Neuronal stem cell (in vitro differentiated cells): Measurements from ENCODE around the gene CTF1.

Experiments
- DNase-seq: peaks from one replicate; pipeline ENCODE4 v3.0.0-alpha.2; 2013; ENCODE audit warnings: low spot score
- H2AFZ ChIP-seq: one replicate; pipeline ENCODE4 v1.6.1; 2013; ENCODE audit warnings: mild to moderate bottlenecking, low read length, inconsistent platforms
- H2AK5ac ChIP-seq: 2 replicates; pipeline ENCODE4 v1.6.1; 2013; ENCODE audit warnings: low read depth, mild to moderate bottlenecking, inconsistent platforms, low read length, moderate library complexity, mixed read lengths
- H2BK120ac ChIP-seq: 2 replicates; pipeline ENCODE4 v1.6.1; 2013; ENCODE audit warnings: low read depth, mild to moderate bottlenecking, inconsistent platforms, low read length, moderate library complexity, mixed read lengths
- H2BK12ac ChIP-seq: one replicate; pipeline ENCODE4 v1.6.1; 2013; ENCODE audit warnings: low read length, inconsistent platforms
- H2BK15ac ChIP-seq: 2 replicates; pipeline ENCODE4 v1.6.1; 2013; ENCODE audit warnings: mild to moderate bottlenecking, low read length, inconsistent platforms, mixed read lengths
- H2BK5ac ChIP-seq: one replicate; pipeline ENCODE4 v1.6.1; 2013; ENCODE audit warnings: inconsistent platforms, mild to moderate bottlenecking, low read length, moderate library complexity
- H3K14ac ChIP-seq: one replicate; pipeline ENCODE4 v1.6.1; 2013; ENCODE audit warnings: low read length, inconsistent platforms
- H3K18ac ChIP-seq: 2 replicates; pipeline ENCODE4 v1.6.1; 2013; ENCODE audit warnings: low read length, inconsistent platforms
- H3K23ac ChIP-seq: 2 replicates; pipeline ENCODE4 v1.6.1; 2013; ENCODE audit warnings: low read depth, mild to moderate bottlenecking, mixed read lengths, low read length, inconsistent platforms; ENCODE audit not compliant: poor library complexity
- H3K27ac ChIP-seq: replicated peaks from 3 replicates; pipeline ENCODE4 v1.5.1; 2013; ENCODE audit warnings: low read length, inconsistent platforms
- H3K27me3 ChIP-seq, 3 experiments: 2 replicates each; pipeline ENCODE4 v1.6.1; 2013; ENCODE audit warnings: low read length in 3 of 3, mild to moderate bottlenecking in 2 of 3, inconsistent platforms in 1 of 3, low read depth in 1 of 3, mixed read lengths in 1 of 3, moderate library complexity in 1 of 3; ENCODE audit not compliant: control insufficient read depth in 3 of 3, insufficient read depth in 3 of 3
- H3K36me3 ChIP-seq, 2 donors: replicated peaks in 1 of 2; 2 replicates each; pipeline ENCODE4 v1.6.1; 2013; ENCODE audit warnings: low read length in 2 of 2; ENCODE audit not compliant: control insufficient read depth in 2 of 2, insufficient read depth in 2 of 2
- H3K4ac ChIP-seq: 2 replicates; pipeline ENCODE4 v1.6.1; 2013; ENCODE audit warnings: inconsistent platforms, mild to moderate bottlenecking, low read length, moderate library complexity
- H3K4me1 ChIP-seq, 2 donors: 1 replicate in 1 of 2; 2 replicates in 1 of 2; pipeline ENCODE4 v1.6.1; 2013; ENCODE audit warnings: low read length in 2 of 2, low read depth in 1 of 2; ENCODE audit not compliant: control insufficient read depth in 2 of 2, insufficient read depth in 1 of 2
- H3K4me2 ChIP-seq: one replicate; pipeline ENCODE4 v1.6.1; 2013; ENCODE audit warnings: mild to moderate bottlenecking, low read length, inconsistent platforms; ENCODE audit not compliant: insufficient read depth, poor library complexity, severe bottlenecking
- H3K4me3 ChIP-seq, 2 donors: 2 replicates each; pipeline ENCODE4 v1.5.1; 2013; ENCODE audit warnings: low read length in 2 of 2, mild to moderate bottlenecking in 2 of 2, inconsistent platforms in 1 of 2, moderate library complexity in 1 of 2
- H3K79me1 ChIP-seq: one replicate; pipeline ENCODE4 v1.6.1; 2013; ENCODE audit warnings: low read depth, mild to moderate bottlenecking, inconsistent platforms, low read length, moderate library complexity
- H3K9ac ChIP-seq: one replicate; pipeline ENCODE4 v1.6.1; 2013; ENCODE audit warnings: mild to moderate bottlenecking, low read depth, low read length, inconsistent platforms; ENCODE audit not compliant: poor library complexity
- H3K9me3 ChIP-seq, 2 donors: replicated peaks in 1 of 2; 2 replicates each; pipeline versions ENCODE3 to v1.6.1; 2013; ENCODE audit warnings: low read length in 2 of 2, mild to moderate bottlenecking in 2 of 2, inconsistent platforms in 1 of 2, low read depth in 1 of 2, mixed read lengths in 1 of 2, moderate library complexity in 1 of 2; ENCODE audit not compliant: control insufficient read depth in 2 of 2, insufficient read depth in 1 of 2
- H4K8ac ChIP-seq: one replicate; pipeline ENCODE4 v1.6.1; 2013; ENCODE audit warnings: low read depth, mild to moderate bottlenecking, inconsistent platforms, low read length, moderate library complexity
- H4K91ac ChIP-seq: one replicate; pipeline ENCODE4 v1.6.1; 2013; ENCODE audit warnings: low read length, low read depth, mild to moderate bottlenecking, inconsistent platforms; ENCODE audit not compliant: poor library complexity
- WGBS, 2 donors: extraction: QIAGEN DNeasy Blood & Tissue Kit; methylation state at CpG; one replicate each; pipeline ENCODE4 v1.1.7; 2013; ENCODE audit warnings: missing lambda C conversion rate in 2 of 2, mixed read lengths in 1 of 2; ENCODE audit not compliant: insufficient read length in 2 of 2, insufficient replicate concordance in 1 of 2; ENCODE audit errors: extremely low coverage in 2 of 2; 5-methylcytosine and 5-hydroxymethylcytosine counted together

CTF1 gene

GRCh38 chr16:30914830-30915229 is 18.4 kb downstream of the CTF1 start:
- no peaks in the 10 kb centered on the region for H3K79me1 ChIP-seq
- peaks cover 4 to 19% of the 10 kb centered on the region in 2 donors for H3K4me1 ChIP-seq
- no peak for DNase-seq
- H3K4me3 ChIP-seq: no peak overlapping the region
- no peak overlapping the region for H2BK5ac ChIP-seq
- H4K8ac ChIP-seq: no peak overlapping the region
- H3K27ac ChIP-seq: no peak overlapping the region
- H2BK120ac ChIP-seq: peak overlapping the region; percentile 35
- no peak overlapping the region for H3K23ac ChIP-seq
- H3K36me3 ChIP-seq: no peaks in the 10 kb centered on the region
- H2AFZ ChIP-seq: no peak overlapping the region
- H3K18ac ChIP-seq: peak overlapping the region; percentile 57
- no peaks in the 10 kb centered on the region for H3K27me3 ChIP-seq
- no CpG with 5 or more reads among the region's 3 CpGs for WGBS, 2 donors
- no peak overlapping the region for H3K9ac ChIP-seq
- no peak overlapping the region for H3K4me2 ChIP-seq
- H2BK15ac ChIP-seq: peak overlapping the region; percentile 83
- H2AK5ac ChIP-seq: peak overlapping the region; percentile 99
- no peak overlapping the region for H3K4ac ChIP-seq
- peak overlapping the region; percentile 98 for H2BK12ac ChIP-seq
- no peak overlapping the region for H3K14ac ChIP-seq
- no peak overlapping the region for H4K91ac ChIP-seq
- H3K9me3 ChIP-seq: no peaks in the 10 kb centered on the region

GRCh38 chr16:30918614-30919013 is 22.2 kb downstream of the CTF1 start:
- H3K36me3 ChIP-seq: no peaks in the 10 kb centered on the region
- H2AFZ ChIP-seq: no peak overlapping the region
- no peak overlapping the region for H2BK5ac ChIP-seq
- H2BK120ac ChIP-seq: peak overlapping the region; percentile 65
- H3K27me3 ChIP-seq: no peaks in the 10 kb centered on the region
- peak overlapping the region; percentile 46 for H2AK5ac ChIP-seq
- peaks cover 2 to 9% of the 10 kb centered on the region in 2 donors for H3K4me1 ChIP-seq
- H3K4me2 ChIP-seq: no peak overlapping the region
- no peak overlapping the region for H2BK15ac ChIP-seq
- WGBS, 2 donors: no CpG with 5 or more reads among the region's 1 CpG
- H3K9ac ChIP-seq: no peak overlapping the region
- H3K27ac ChIP-seq: no peak overlapping the region
- no peak overlapping the region for H3K14ac ChIP-seq
- no peak overlapping the region for H4K91ac ChIP-seq
- no peaks in the 10 kb centered on the region for H3K9me3 ChIP-seq
- no peak overlapping the region for H3K18ac ChIP-seq
- no peak overlapping the region for H4K8ac ChIP-seq
- no peak overlapping the region for H3K23ac ChIP-seq
- H3K4ac ChIP-seq: no peak overlapping the region
- no peak overlapping the region for H2BK12ac ChIP-seq
- no peaks in the 10 kb centered on the region for H3K79me1 ChIP-seq
- no peak overlapping the region for H3K4me3 ChIP-seq
- DNase-seq: no peak

- H4K91ac ChIP-seq: no peak overlapping the region
- H3K14ac ChIP-seq: no peak overlapping the region
- no peak overlapping the region for H2BK12ac ChIP-seq
- H2AFZ ChIP-seq: no peak overlapping the region
- H2BK120ac ChIP-seq: no peak overlapping the region
- no peak overlapping the region for H3K4me2 ChIP-seq
- H2BK5ac ChIP-seq: no peak overlapping the region
- H3K27me3 ChIP-seq: no peaks in the 10 kb centered on the region
- no peak for DNase-seq
- no peak overlapping the region for H3K4me3 ChIP-seq
- peaks cover 8 to 11% of the 10 kb centered on the region in 2 donors for H3K4me1 ChIP-seq
- H3K79me1 ChIP-seq: peaks cover 2% of the 10 kb centered on the region
- no peak overlapping the region for H4K8ac ChIP-seq
- peaks cover 1 to 8% of the 10 kb centered on the region in 2 donors for H3K36me3 ChIP-seq
- no peak overlapping the region for H3K9ac ChIP-seq
- H3K18ac ChIP-seq: no peak overlapping the region
- no peak overlapping the region for H3K4ac ChIP-seq
- no peak overlapping the region for H3K23ac ChIP-seq
- H2BK15ac ChIP-seq: peak overlapping the region; percentile 87
- no peaks in the 10 kb centered on the region for H3K9me3 ChIP-seq
- H3K27ac ChIP-seq: no peak overlapping the region
- no CpG with 5 or more reads among the region's 2 CpGs for WGBS, 2 donors
- no peak overlapping the region for H2AK5ac ChIP-seq
Measured at GRCh38 chr16:30920891-30921290, 24.5 kb downstream of the CTF1 start.

- peaks cover 5 to 13% of the 10 kb centered on the region in 2 donors for H3K36me3 ChIP-seq
- H3K9ac ChIP-seq: no peak overlapping the region
- no peak overlapping the region for H4K91ac ChIP-seq
- peak overlapping the region; percentile 24 for H3K4me2 ChIP-seq
- H2AK5ac ChIP-seq: no peak overlapping the region
- H2BK15ac ChIP-seq: peak overlapping the region; percentile 87
- DNase-seq: no peak
- H3K4me1 ChIP-seq: peaks cover 7 to 8% of the 10 kb centered on the region in 2 donors
- no peak overlapping the region for H2BK120ac ChIP-seq
- peak overlapping the region; percentile 66 for H2AFZ ChIP-seq
- peaks cover 2% of the 10 kb centered on the region for H3K79me1 ChIP-seq
- peak overlapping the region; percentile 36 for H3K27ac ChIP-seq
- H2BK5ac ChIP-seq: no peak overlapping the region
- no peak overlapping the region for H3K4me3 ChIP-seq
- no peak overlapping the region for H4K8ac ChIP-seq
- no peak overlapping the region for H3K4ac ChIP-seq
- H3K23ac ChIP-seq: no peak overlapping the region
- peak overlapping the region; percentile 13 for H3K18ac ChIP-seq
- H3K14ac ChIP-seq: no peak overlapping the region
- WGBS, 2 donors: no CpG with 5 or more reads among the region's 6 CpGs
- peak overlapping the region; percentile 78 for H2BK12ac ChIP-seq
- no peaks in the 10 kb centered on the region for H3K27me3 ChIP-seq
- no peaks in the 10 kb centered on the region for H3K9me3 ChIP-seq
Measured at GRCh38 chr16:30921459-30921747, 25.0 kb downstream of the CTF1 start.
